Fibroblast of mammary gland (primary cell): ENCODE results near the gene IKZF2.
A peak's percentile ranks its signal among the peaks of the same experiment; 100 is the strongest.

Experiments
- DNase-seq: peaks from one replicate; pipeline ENCODE4 v3.0.0-alpha.2; 2010; ENCODE audit warnings: low read depth
- H3K4me3 ChIP-seq: 2 replicates; pipeline ENCODE4 v1.5.1; 2011; ENCODE audit warnings: low read depth, mild to moderate bottlenecking, low read length, moderate library complexity; ENCODE audit not compliant: control insufficient read depth
- TF ChIP-seq, protein P1 (sequence below): conservative IDR thresholded peaks from 2 replicates; pipeline ENCODE4 v1.5.1; 2011; ENCODE audit warnings: low read depth, low read length, inconsistent platforms; ENCODE audit not compliant: control insufficient read depth, insufficient read depth

Gene IKZF2

DNA sequence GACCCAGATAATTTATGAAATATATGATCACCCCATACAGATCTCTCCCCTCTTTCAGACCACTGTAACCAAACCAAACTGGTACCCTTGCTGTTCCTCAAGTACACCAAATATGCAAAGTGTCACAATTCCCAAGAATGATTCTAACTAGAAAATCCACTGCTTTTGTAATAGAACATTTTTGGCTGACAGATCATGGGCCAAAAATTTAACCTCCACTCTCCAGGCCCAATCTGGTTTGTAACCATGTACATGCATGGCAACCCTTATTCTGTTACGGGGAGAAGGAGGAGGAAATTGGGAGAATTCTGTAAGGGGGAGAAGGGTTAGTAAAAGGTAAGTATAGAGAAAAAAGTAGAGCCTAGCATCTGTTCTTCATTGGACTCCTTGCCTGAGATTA, 62.0 kb downstream of the IKZF2 start:
- H3K4me3 ChIP-seq = no peak overlapping the region
- TF ChIP-seq, protein P1, sequence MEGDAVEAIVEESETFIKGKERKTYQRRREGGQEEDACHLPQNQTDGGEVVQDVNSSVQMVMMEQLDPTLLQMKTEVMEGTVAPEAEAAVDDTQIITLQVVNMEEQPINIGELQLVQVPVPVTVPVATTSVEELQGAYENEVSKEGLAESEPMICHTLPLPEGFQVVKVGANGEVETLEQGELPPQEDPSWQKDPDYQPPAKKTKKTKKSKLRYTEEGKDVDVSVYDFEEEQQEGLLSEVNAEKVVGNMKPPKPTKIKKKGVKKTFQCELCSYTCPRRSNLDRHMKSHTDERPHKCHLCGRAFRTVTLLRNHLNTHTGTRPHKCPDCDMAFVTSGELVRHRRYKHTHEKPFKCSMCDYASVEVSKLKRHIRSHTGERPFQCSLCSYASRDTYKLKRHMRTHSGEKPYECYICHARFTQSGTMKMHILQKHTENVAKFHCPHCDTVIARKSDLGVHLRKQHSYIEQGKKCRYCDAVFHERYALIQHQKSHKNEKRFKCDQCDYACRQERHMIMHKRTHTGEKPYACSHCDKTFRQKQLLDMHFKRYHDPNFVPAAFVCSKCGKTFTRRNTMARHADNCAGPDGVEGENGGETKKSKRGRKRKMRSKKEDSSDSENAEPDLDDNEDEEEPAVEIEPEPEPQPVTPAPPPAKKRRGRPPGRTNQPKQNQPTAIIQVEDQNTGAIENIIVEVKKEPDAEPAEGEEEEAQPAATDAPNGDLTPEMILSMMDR = no peak
- DNase-seq = peak; percentile 13

DNA sequence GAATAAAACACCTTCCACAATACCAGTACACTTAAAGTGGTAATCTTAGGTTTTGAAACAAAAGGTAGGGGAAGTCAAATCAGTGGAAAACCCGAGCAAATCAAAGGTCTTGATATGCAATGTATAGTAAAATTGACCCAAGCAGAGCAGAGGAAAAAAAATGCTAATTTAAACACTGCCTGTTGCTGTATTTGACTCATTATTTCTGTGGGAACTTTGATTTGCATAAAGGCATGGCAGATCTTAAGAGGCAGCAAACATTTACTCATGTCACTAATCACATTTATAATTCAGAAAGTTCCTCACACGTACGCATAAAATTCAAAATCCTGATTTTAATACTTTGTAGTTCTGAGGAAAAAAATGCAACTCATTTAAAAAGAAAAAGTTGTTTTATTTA, 64.4 kb downstream of the IKZF2 start:
- TF ChIP-seq, protein P1 = no peak
- no peak for DNase-seq
- no peak overlapping the region for H3K4me3 ChIP-seq

DNA sequence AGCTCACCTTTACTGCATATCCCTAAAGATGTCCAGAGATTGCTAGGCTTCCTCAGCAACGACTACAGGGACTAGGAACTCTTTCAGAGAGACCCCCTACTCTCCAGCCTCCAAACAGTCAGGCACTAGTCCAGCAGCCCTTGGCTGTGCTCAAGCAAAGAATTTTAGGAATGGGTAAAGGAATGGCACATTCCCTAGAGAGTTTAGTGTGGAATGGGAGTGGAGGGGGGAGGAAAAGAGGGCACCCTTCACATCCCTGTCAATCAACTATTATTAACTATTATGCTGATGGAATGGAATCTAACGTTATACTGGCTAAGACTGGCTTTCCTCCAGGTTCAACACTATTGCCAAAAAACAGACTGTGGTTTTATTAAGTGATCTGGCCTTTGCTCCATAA, 64.8 kb downstream of the IKZF2 start:
- no peak for DNase-seq

DNA sequence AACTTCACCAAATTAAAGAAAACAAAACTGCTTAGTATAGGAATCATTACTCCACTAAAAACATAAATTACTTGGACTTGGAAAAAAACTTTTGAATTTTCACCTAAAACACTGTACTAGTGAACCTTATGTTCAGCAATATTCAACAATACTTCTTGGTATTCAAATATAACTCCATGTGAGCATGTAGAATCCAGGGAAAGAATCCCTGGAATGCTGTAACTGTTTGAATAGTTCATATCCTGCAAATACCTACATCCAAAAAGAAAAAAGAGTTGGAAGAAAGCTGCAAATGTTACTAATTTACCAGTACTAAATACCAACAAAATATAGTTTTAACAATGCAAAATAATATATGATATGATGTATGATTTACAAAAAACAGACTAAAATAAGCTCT, 65.4 kb downstream of the IKZF2 start:
- no peak for DNase-seq
- TF ChIP-seq, protein P1 = no peak
- no peak overlapping the region for H3K4me3 ChIP-seq

More for the DNA sequence above, 64.8 kb downstream of the IKZF2 start:
- H3K4me3 ChIP-seq = no peak overlapping the region
- TF ChIP-seq, protein P1 = no peak

DNA sequence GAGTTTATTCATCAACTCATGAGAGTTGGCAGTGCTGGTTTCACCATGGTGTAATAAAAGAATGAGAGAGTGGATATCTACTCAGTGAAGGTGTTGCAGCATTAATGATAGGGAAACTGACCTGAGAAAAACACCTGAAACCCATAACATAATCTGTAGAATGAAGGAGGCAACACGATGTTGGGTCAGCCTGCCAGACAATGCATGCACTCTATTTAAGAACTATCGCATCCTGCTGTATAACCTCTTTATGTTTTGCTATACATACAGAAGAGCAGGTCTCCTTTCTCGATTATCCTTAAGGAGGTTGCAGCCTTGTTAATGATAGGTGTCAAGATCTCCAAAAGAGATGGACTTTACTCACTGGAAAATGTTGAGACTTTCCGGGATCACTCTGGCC, 65.9 kb downstream of the IKZF2 start:
- H3K4me3 ChIP-seq = no peak overlapping the region
- no peak for DNase-seq
- TF ChIP-seq, protein P1 = no peak

DNA sequence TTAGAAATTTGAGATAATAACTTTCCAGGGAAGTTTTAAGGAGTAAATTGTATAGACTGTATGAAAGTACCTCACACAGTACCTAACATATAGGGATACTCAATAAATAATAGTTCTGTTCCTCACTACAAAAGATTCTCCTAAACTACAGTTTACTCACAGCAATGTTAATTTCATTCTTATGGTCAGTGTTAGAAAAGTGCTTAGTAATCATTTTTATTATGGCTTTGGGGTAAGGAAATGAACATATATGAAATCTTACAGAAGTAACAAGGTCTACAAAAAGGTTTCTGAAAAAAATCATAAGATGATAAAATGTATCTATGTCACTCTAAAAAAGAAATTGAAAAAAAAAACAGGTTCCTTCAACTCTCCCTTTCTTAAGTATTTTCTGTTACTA, 67.2 kb downstream of the IKZF2 start:
- TF ChIP-seq, protein P1 = no peak
- no peak overlapping the region for H3K4me3 ChIP-seq
- DNase-seq = no peak

DNA sequence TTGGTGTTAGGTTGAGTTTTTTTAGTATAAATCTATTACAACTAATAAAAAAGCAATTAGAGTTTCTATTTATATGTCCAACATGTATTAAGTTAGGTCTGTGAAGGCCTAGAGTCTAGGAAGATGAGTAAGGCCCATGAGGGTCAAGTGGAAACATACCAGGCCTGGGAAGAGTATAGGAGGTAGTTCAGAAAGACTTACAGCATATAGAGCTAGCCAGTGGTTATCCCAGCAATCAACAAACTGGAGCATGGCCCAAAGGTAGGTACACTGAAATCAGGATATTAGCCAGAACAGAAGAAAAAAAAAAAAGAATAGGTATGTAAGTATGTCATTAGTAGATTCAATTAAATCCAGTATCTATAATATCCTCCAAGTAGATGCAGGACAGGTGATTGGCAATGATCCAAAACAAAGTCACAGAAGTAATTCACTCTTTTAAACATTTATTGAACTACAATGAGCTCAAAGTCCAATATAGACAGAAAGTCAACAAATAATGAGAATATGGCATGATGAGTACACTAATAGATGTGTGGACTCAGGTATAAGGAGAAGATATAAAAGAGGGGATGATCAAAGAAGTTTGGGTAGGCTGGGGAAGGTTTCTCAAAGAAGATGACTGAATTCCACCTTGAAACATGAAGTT, 70.3 kb downstream of the IKZF2 start:
- TF ChIP-seq, protein P1 = no peak
- H3K4me3 ChIP-seq = no peak overlapping the region
- DNase-seq = no peak
